GM06990 (cell line): Measurements from ENCODE around the gene DIPK1C.
A peak's percentile ranks its signal among the peaks of the same experiment; 100 is the strongest.

Source experiments
- DNase-seq: peaks from one replicate; pipeline ENCODE4 v3.0.0-alpha.2; 2011; ENCODE audit not compliant: insufficient read length; ENCODE audit errors: extremely low read depth
- H3K27me3 ChIP-seq: replicated peaks from 2 replicates; pipeline ENCODE4 v1.6.0; 2011; ENCODE audit warnings: low read length; ENCODE audit not compliant: control insufficient read depth, insufficient read depth
- H3K36me3 ChIP-seq: 2 replicates; pipeline ENCODE4 v1.5.1; 2011; ENCODE audit warnings: low read length; ENCODE audit not compliant: control insufficient read depth, insufficient read depth
- H3K4me3 ChIP-seq: replicated peaks from 2 replicates; pipeline ENCODE4 v1.5.1; 2011; ENCODE audit warnings: low read depth, mild to moderate bottlenecking, control low read depth, low read length
- TF ChIP-seq, protein P1 (sequence below): IDR thresholded peaks from 2 replicates; pipeline ENCODE4 v1.5.1; 2011; ENCODE audit warnings: low read length, control low read depth, mild to moderate bottlenecking, inconsistent platforms; ENCODE audit not compliant: insufficient read depth, poor library complexity, severe bottlenecking

The DIPK1C gene

DNA sequence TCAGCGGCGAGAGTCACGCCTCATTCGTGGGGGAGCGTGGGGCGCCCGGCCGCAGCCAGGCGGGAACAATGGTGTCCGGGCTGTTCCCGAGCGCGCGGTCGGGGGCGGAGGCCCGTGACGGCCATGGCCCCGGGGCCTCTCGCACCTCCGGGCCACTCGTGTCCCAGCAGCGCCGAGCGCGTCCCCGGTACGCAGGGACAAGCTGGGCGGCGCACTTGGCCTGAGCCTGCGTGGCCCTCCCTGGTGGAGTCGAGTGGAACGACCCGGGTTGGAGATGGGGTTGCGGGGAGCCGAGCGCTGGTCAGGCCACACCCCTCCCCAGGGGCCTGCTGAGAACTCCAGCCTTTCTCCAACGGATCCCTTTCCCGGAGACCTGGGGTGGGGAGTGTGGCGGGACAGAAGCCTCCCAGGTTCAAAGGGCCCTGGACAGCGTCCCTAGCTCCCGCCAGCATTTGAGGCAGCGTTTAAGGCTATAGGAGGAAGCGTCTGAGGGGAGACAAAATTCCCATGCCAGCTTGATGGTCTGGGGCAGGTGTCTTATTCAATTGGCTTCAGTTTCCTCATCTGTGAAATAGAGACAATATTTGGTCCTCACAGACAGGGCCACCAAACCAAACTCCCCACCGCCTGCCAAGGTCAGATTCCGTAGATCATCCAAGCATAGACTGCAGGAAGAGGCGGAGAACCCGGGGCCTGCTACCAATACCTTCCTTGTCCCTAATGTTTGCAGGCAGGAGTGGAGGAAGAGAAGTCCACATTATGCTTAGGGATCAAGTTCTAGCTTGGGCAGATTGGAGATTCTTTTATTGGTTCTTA is 39.6 kb upstream of the DIPK1C start:
- no peaks in the 10 kb centered on the region for H3K27me3 ChIP-seq
- H3K4me3 ChIP-seq, result peak overlapping the region; percentile 91
- peaks cover 1% of the 10 kb centered on the region; the same call in 1 of the 2 replicates for H3K36me3 ChIP-seq
- TF ChIP-seq, protein P1, sequence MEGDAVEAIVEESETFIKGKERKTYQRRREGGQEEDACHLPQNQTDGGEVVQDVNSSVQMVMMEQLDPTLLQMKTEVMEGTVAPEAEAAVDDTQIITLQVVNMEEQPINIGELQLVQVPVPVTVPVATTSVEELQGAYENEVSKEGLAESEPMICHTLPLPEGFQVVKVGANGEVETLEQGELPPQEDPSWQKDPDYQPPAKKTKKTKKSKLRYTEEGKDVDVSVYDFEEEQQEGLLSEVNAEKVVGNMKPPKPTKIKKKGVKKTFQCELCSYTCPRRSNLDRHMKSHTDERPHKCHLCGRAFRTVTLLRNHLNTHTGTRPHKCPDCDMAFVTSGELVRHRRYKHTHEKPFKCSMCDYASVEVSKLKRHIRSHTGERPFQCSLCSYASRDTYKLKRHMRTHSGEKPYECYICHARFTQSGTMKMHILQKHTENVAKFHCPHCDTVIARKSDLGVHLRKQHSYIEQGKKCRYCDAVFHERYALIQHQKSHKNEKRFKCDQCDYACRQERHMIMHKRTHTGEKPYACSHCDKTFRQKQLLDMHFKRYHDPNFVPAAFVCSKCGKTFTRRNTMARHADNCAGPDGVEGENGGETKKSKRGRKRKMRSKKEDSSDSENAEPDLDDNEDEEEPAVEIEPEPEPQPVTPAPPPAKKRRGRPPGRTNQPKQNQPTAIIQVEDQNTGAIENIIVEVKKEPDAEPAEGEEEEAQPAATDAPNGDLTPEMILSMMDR, result peak; percentile 1
- DNase-seq, result no peak

DNA sequence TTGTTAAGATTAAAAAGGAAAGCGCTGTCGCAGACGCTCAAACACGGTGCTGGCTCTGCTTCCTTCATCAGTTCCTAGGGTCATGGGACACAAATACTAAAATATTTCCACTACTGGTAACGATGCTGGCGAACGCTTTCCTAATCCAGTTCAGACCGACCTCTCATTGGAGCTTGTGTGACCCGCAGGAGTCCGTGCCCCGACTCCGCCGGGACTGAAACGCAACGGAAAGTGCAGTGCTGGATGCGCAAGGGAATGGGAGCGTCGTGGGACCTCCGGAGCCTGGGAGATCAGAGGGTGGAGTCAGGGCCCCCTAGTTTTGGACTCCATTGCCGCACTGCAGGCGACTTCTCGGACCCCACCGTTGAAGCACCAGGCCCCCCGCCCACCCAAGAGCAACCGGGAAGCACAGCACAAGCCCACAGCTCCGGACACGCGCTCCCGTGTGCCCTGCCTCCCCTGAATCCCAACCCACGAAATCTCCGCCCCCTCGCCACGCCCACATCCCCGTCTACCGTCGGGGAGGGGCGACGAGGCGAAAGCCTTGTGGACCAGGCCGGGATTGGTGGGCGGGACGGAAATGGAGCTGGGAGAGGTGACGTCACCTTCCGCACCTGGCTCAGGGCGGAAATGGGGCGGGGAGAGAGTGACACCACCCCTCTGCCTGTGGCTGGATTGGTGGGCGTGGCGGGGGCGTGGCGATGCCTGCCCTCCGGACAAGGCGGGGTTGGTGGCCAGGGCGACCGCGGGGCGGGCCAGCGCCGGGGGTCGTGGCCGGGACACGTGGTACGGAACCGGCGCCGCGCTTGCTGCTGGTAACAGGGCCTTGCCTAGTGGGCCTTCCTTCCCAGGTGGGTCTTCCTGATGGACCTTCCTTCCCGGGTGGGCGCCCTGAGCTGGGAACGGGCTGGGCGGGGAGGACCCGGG is 38.7 kb upstream of the DIPK1C start, which contains the start of gene CNDP2:
Gene CNDP2, plus strand, starts transcription at position 783 of the 927 bp plus-strand sequence. CDS start 3,611 bp downstream, outside the sequence.
- no peaks in the 10 kb centered on the region for H3K27me3 ChIP-seq
- peak; percentile 97 for DNase-seq
- TF ChIP-seq, protein P1, result no peak
- peak within 1 kb of the TSS; percentile 91 for H3K4me3 ChIP-seq
- 0 out of 2 replicates have a peak, but pooled peaks cover 1% of the 10 kb centered on the region for H3K36me3 ChIP-seq

DNA sequence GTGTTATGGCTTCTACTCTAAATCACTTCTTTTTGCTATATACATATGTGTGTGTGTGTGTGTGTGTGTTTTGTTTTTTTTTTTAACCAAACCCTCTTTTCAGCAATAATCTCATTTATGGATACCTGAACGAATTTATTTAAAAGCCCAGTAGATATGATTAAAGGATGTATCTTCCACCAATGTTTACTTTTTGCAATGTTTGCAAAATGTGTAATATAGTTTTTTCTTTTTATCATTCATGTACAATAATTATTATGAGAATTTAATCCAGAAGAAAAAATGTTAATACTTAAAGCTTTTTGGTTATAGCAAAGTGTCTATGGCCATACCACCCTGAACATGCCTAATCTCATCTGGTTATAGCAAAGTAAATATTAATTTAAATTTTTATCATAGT is 37.4 kb upstream of the DIPK1C start:
- no peak for DNase-seq
- H3K27me3 ChIP-seq, result no peaks in the 10 kb centered on the region
- TF ChIP-seq, protein P1, result no peak

DNA sequence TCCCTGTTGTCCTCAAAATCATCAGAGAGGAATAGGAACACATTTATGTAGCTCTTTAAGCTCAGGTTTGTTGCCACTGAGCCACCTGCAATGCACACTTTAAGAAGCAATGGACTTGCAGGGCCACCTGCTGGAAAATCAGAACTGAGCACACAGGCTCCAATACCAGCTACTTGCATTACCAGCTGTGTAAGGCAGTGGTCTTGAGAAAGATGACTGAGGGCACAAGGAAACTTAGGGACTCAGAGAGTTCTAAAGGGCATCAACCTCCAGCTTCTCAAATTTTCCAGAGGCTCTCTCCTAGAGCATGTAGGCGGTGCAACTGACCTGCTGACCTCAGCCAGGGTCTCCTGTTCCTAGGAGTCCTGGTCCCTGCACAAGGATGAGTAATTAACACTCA is 36.6 kb upstream of the DIPK1C start:
- Histone ChIP-seq H3K4me3 (no peak overlapping the region), H3K27me3 (no peaks in the 10 kb centered on the region), H3K36me3 (0 out of 2 replicates have a peak, but pooled peaks cover 1% of the 10 kb centered on the region)
- no peak for DNase-seq
- TF ChIP-seq, protein P1, result peak; percentile 73

More for the DNA sequence above, 37.4 kb upstream of the DIPK1C start:
- Histone ChIP-seq H3K36me3 (0 out of 2 replicates have a peak, but pooled peaks cover 1% of the 10 kb centered on the region), H3K4me3 (no peak overlapping the region)

DNA sequence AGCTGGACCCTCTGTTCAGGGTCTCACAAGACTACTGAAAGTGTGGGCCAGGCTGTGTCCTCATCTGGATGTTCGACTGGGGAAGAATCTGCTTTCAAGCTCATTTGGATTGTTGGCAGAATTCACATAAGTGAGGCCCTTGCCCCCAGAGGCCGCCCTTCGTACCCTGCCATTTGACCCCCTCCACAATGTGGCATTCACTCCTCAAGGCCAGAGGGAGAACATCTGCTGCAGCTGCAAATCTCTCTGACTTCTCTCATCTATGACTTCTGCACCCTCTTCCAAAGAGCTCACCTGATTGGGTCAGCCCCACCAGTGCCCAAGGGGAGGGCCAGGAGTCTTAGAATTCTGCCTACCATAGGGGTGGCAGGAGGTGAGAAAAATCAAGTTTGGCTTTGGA is 35.2 kb upstream of the DIPK1C start:
- H3K4me3 ChIP-seq, result no peak overlapping the region
- no peaks in the 10 kb centered on the region for H3K36me3 ChIP-seq
- no peaks in the 10 kb centered on the region for H3K27me3 ChIP-seq
- TF ChIP-seq, protein P1, result no peak
- no peak for DNase-seq
